ENCODE data around the gene SLIRP. TPM values are rescaled to one million over a fixed set of nuclear protein-coding genes. Genes with fewer than 3 reads are reported as not detected.

The SLIRP gene
- total RNA-seq, 4 donors from 2014 or later: 40.4 to 162 (median 107) TPM

DNA sequence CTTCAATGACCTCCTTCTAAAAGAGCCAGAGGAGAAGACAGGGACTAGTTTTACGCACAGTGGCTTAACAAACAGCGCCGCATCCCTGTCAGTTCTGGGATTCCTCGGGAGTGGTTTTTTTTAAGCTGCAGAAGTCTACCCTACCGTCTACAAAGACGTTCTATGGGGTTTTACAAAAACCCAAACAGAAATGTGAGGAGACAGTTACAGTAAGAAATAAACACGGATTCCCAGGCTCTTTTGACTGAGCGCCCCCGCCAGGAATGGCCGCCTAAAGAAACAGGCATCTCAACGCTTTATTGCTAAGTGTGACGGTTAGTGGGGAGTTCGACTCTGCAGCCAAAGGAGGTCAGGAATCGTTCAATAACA lies 564 bp upstream of the SLIRP start:
- peaks cover 0 to 44% (median 0%) of the 10 kb centered on the region in 3 donors for H3K36me3 ChIP-seq
- DNase-seq: peak in 2 of 3 donors; percentile 54 to 70
- peaks cover 0 to 31% (median 8%) of the 10 kb centered on the region in 4 donors for H3K4me1 ChIP-seq
- H3K27me3 ChIP-seq: no peaks in the 10 kb centered on the region
- TF ChIP-seq POLR2A (IDR thresholded peaks at IDR 0.05): no peak
- TF ChIP-seq CTCF (IDR thresholded peaks at IDR 0.05): peak in 4 of 6 experiments; percentile 20 to 67 (median 59)
- peak overlapping the region; percentile 51 to 76 (median 60) for H3K27ac ChIP-seq
- H3K9me3 ChIP-seq: no peaks in the 10 kb centered on the region
- peak overlapping the region; percentile 69 to 85 (median 83) for H3K4me3 ChIP-seq

DNA sequence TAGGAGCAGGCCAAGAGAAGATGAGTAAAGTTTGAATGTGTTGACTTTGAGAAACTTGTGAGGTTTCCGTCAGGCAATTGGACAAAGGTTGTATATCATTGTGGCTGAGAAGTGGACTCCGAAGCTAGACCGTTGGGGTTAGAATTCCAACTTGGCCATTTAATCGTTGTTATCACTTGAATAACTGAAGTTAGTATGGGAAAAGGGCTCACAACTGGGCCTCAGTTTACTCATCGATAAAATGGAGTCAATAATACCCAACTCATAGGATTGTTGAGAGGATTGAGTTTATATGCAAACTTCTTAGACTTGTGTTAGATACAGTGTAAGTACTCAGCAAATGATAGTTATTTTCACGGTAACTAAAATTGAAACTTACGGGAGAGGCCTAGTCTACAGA lies 846 bp downstream of the SLIRP start:
- TF ChIP-seq CTCF (IDR thresholded peaks at IDR 0.05): no peak
- TF ChIP-seq POLR2A (IDR thresholded peaks at IDR 0.05): no peak
- DNase-seq: no peak
- Histone ChIP-seq H3K9me3 (no peaks in the 10 kb centered on the region), H3K36me3 (peaks cover 0 to 41% (median 0%) of the 10 kb centered on the region in 3 donors), H3K27me3 (no peaks in the 10 kb centered on the region), H3K27ac (peak overlapping the region in 1 of 4 donors; percentile 57), H3K4me3 (peak overlapping the region; percentile 69 to 85 (median 83)), H3K4me1 (peaks cover 0 to 31% (median 8%) of the 10 kb centered on the region in 4 donors)

DNA sequence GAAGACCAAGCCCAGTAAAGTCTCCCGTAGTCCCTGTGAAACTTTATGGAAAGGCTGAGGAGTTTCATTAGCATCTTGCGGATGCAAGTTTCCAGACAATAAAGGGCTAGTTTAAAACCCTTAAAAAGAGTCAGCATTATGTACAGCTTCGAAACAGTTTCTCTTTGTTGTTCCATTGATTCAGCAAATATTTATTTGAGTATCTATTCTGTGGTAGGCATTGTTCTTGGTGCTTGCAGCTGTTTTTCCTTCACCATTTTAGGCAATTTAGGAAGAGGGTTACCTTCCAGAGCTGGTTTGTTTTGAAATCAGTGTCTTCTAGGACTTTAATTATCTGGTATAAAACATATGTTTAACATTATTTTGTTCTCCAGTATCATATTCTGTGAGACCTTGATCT lies 1.5 kb downstream of the SLIRP start:
- Histone ChIP-seq H3K36me3 (peaks cover 0 to 41% (median 0%) of the 10 kb centered on the region in 3 donors), H3K27me3 (no peaks in the 10 kb centered on the region), H3K4me1 (peaks cover 0 to 31% (median 8%) of the 10 kb centered on the region in 4 donors)

GRCh38 chr14:77710364-77710763 lies 2.5 kb downstream of the SLIRP start:
- TF ChIP-seq POLR2A (IDR thresholded peaks at IDR 0.05): no peak
- no peak for TF ChIP-seq CTCF (IDR thresholded peaks at IDR 0.05)
- DNase-seq: no peak
- H3K27me3 ChIP-seq: no peaks in the 10 kb centered on the region
- H3K27ac ChIP-seq: no peak overlapping the region
- H3K4me3 ChIP-seq: no peak overlapping the region
- no peaks in the 10 kb centered on the region for H3K9me3 ChIP-seq
- peaks cover 0 to 44% (median 0%) of the 10 kb centered on the region in 3 donors for H3K36me3 ChIP-seq
- H3K4me1 ChIP-seq: peaks cover 0 to 31% (median 8%) of the 10 kb centered on the region in 4 donors

More for the DNA sequence above, 1.5 kb downstream of the SLIRP start:
- Histone ChIP-seq H3K9me3 (no peaks in the 10 kb centered on the region), H3K27ac (no peak overlapping the region), H3K4me3 (peak overlapping the region in 2 of 4 donors; percentile 69 to 82)
- DNase-seq: no peak
- TF ChIP-seq CTCF (IDR thresholded peaks at IDR 0.05): no peak
- TF ChIP-seq POLR2A (IDR thresholded peaks at IDR 0.05): no peak

DNA sequence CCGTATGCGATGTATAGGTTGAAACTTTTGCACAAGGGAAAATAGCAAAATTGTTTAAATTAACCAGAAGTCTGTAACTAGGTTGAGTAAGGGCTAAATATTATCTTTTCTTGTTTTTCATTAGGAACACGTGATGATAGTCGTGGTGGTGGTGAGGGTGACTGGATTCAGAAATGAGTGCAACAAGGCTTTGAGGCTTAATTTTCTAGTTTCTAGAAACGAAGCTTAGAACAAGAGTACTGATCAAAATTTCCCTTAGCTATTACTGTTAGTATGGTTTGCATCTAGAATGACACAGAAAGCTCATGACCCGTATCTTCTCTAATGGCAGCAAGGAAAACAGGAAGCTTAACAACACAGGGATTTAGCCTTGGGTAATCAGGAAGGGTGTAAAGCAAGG lies 7.0 kb downstream of the SLIRP start:
- no peak overlapping the region for H3K27ac ChIP-seq
- no peaks in the 10 kb centered on the region for H3K9me3 ChIP-seq
- H3K4me3 ChIP-seq: no peak overlapping the region
- TF ChIP-seq CTCF (IDR thresholded peaks at IDR 0.05): no peak
- no peak for TF ChIP-seq POLR2A (IDR thresholded peaks at IDR 0.05)
- DNase-seq: no peak
- H3K27me3 ChIP-seq: no peaks in the 10 kb centered on the region
- H3K4me1 ChIP-seq: peaks cover 0 to 5% (median 0%) of the 10 kb centered on the region in 4 donors
- peaks cover 0 to 90% (median 0%) of the 10 kb centered on the region in 3 donors for H3K36me3 ChIP-seq

Data from Peyer's patch (tissue), 4 donors.